Neural progenitor cell (in vitro differentiated cells): ENCODE measurements around the gene OR2A42. TPM values are rescaled to one million over a fixed set of nuclear protein-coding genes. Genes with fewer than 3 reads are reported as not detected.
"Not testable (repeated sequence)": the region's sequence is repeated elsewhere in the genome, so short reads cannot be mapped to it uniquely, and the experiment has no call there.

Experiments
- DNase-seq: peaks from one replicate; pipeline ENCODE4 v3.0.0-alpha.2; 2016; ENCODE audit warnings: low spot score
- H2AFZ ChIP-seq: fragments of 200-600 bp; sonication (generic); replicated peaks from 2 replicates; pipeline ENCODE4 v1.6.1; 2016; ENCODE audit warnings: antibody characterized with exemption
- H3F3A ChIP-seq: fragments of 200-600 bp; sonication (generic); 2 replicates; pipeline ENCODE4 v1.6.1; 2016; ENCODE audit warnings: antibody characterized with exemption, low read depth
- H3K27ac ChIP-seq: fragments of 200-600 bp; sonication (generic); 2 replicates; pipeline ENCODE4 v1.5.1; 2016; ENCODE audit warnings: mild to moderate bottlenecking
- H3K27me3 ChIP-seq: fragments of 200-600 bp; sonication (generic); 2 replicates; pipeline ENCODE4 v1.6.1; 2016; ENCODE audit warnings: mild to moderate bottlenecking, moderate library complexity
- H3K36me3 ChIP-seq: fragments of 200-600 bp; sonication (generic); 2 replicates; pipeline ENCODE4 v1.5.1; 2016
- H3K4me1 ChIP-seq: fragments of 200-600 bp; sonication (generic); 2 replicates; pipeline ENCODE4 v1.6.1; 2016; ENCODE audit warnings: mixed run types
- H3K4me2 ChIP-seq: fragments of 200-600 bp; sonication (generic); 2 replicates; pipeline ENCODE4 v1.6.1; 2016
- H3K4me3 ChIP-seq: fragments of 200-600 bp; sonication (generic); 2 replicates; pipeline ENCODE4 v1.5.1; 2016
- H3K79me2 ChIP-seq: fragments of 200-600 bp; sonication (generic); 2 replicates; pipeline ENCODE4 v1.6.1; 2016; ENCODE audit warnings: low read depth
- H3K9ac ChIP-seq: fragments of 200-600 bp; sonication (generic); 2 replicates; pipeline ENCODE4 v1.6.1; 2016
- H3K9me3 ChIP-seq: fragments of 200-600 bp; sonication (generic); 2 replicates; pipeline ENCODE4 v1.5.1; 2016; ENCODE audit warnings: low read depth
- H4K20me1 ChIP-seq: fragments of 200-600 bp; sonication (generic); 2 replicates; pipeline ENCODE4 v1.6.1; 2016; ENCODE audit warnings: low read depth
- H3K27ac Mint-ChIP-seq: 3 replicates; pipeline ENCODE4 v1.8.0; 2021; ENCODE audit warnings: mixed read lengths
- H3K27me3 Mint-ChIP-seq: 2 replicates; pipeline ENCODE4 v1.8.0; 2022; ENCODE audit warnings: low read depth, mild to moderate bottlenecking, inconsistent platforms, moderate library complexity, mixed read lengths; ENCODE audit not compliant: insufficient read depth
- H3K36me3 Mint-ChIP-seq: 3 replicates; pipeline ENCODE4 v1.8.0; 2021; ENCODE audit warnings: mixed read lengths
- H3K4me1 Mint-ChIP-seq: 3 replicates; pipeline ENCODE4 v1.8.0; 2021; ENCODE audit warnings: mixed read lengths
- H3K4me3 Mint-ChIP-seq: 3 replicates; pipeline ENCODE4 v1.8.0; 2021; ENCODE audit warnings: mild to moderate bottlenecking, moderate library complexity, mixed read lengths
- H3K9me3 Mint-ChIP-seq: 3 replicates; pipeline ENCODE4 v1.8.0; 2020; ENCODE audit warnings: mixed read lengths
- total RNA-seq: library from RNA; depleted of rRNA; stranded (reverse); fragments of >200 nt; gene quantifications from 2 replicates; pipeline ENCODE4 v1.2.3, GENCODE V29; 2015; ENCODE audit warnings: low replicate concordance

The OR2A42 gene
- total RNA-seq, 1 donor from 2014 or later: not detected

GRCh38 chr7:144195212-144195872 lies 44.1 kb downstream of the OR2A42 start, which contains the start of gene ARHGEF35:
ARHGEF35 (minus strand) TSS chr7:144195833; CDS start chr7:144188383, 7,450 bp downstream.
- not testable (repeated sequence) for DNase-seq, H3K36me3 Mint-ChIP-seq, H3K36me3 ChIP-seq, H3K27ac Mint-ChIP-seq, H3K4me1 Mint-ChIP-seq, H3K27me3 ChIP-seq, H3K9me3 Mint-ChIP-seq, H3K4me2 ChIP-seq, H4K20me1 ChIP-seq, H3K27me3 Mint-ChIP-seq, H3K4me3 Mint-ChIP-seq, H3F3A ChIP-seq, H3K27ac ChIP-seq, H3K9ac ChIP-seq, H3K4me1 ChIP-seq, H3K9me3 ChIP-seq, H2AFZ ChIP-seq, H3K79me2 ChIP-seq
- H3K4me3 ChIP-seq: peak within 1 kb of the TSS; percentile 33

- H4K20me1 ChIP-seq, H3K27ac Mint-ChIP-seq, H3K4me2 ChIP-seq, H3K4me3 ChIP-seq, H3K79me2 ChIP-seq, H3K9me3 Mint-ChIP-seq, DNase-seq, H3K36me3 Mint-ChIP-seq, H3K9me3 ChIP-seq, H3K4me1 ChIP-seq, H3K4me3 Mint-ChIP-seq, H3F3A ChIP-seq, H2AFZ ChIP-seq, H3K36me3 ChIP-seq, H3K27ac ChIP-seq, H3K27me3 Mint-ChIP-seq, H3K4me1 Mint-ChIP-seq, H3K9ac ChIP-seq, H3K27me3 ChIP-seq: not testable (repeated sequence)
These were observed 45.0 kb downstream of the OR2A42 start for GRCh38 chr7:144194453-144194852.

- not testable (repeated sequence) for H3K27ac Mint-ChIP-seq, H3K4me1 Mint-ChIP-seq, H3K4me1 ChIP-seq, H3K27me3 ChIP-seq, H3K9ac ChIP-seq, H3K36me3 ChIP-seq, H3K4me2 ChIP-seq, H4K20me1 ChIP-seq, H3K9me3 ChIP-seq, DNase-seq, H2AFZ ChIP-seq, H3K4me3 Mint-ChIP-seq, H3K36me3 Mint-ChIP-seq, H3K79me2 ChIP-seq, H3K9me3 Mint-ChIP-seq, H3F3A ChIP-seq, H3K27me3 Mint-ChIP-seq, H3K4me3 ChIP-seq, H3K27ac ChIP-seq
These were observed 45.6 kb downstream of the OR2A42 start for GRCh38 chr7:144193782-144194181.

GRCh38 chr7:144188578-144189171 lies 50.7 kb downstream of the OR2A42 start:
- H3K27ac ChIP-seq, H3K27me3 ChIP-seq, H2AFZ ChIP-seq, H4K20me1 ChIP-seq, H3K9me3 Mint-ChIP-seq, H3K4me1 Mint-ChIP-seq, H3K4me1 ChIP-seq, H3K27me3 Mint-ChIP-seq, H3K9me3 ChIP-seq, H3K9ac ChIP-seq, H3K4me3 ChIP-seq, H3K36me3 Mint-ChIP-seq, DNase-seq, H3K27ac Mint-ChIP-seq, H3K36me3 ChIP-seq, H3F3A ChIP-seq, H3K4me3 Mint-ChIP-seq, H3K79me2 ChIP-seq, H3K4me2 ChIP-seq: not testable (repeated sequence)

- not testable (repeated sequence) for H3K27me3 ChIP-seq, H3K36me3 Mint-ChIP-seq, H3K4me1 ChIP-seq, DNase-seq, H3K27me3 Mint-ChIP-seq, H3K36me3 ChIP-seq, H3F3A ChIP-seq, H3K27ac Mint-ChIP-seq, H3K9ac ChIP-seq, H3K4me2 ChIP-seq, H2AFZ ChIP-seq, H3K4me3 Mint-ChIP-seq, H3K9me3 Mint-ChIP-seq, H3K79me2 ChIP-seq, H4K20me1 ChIP-seq, H3K9me3 ChIP-seq, H3K4me3 ChIP-seq, H3K27ac ChIP-seq, H3K4me1 Mint-ChIP-seq
These were observed 51.6 kb downstream of the OR2A42 start for GRCh38 chr7:144187848-144188247.

- H3K27me3 ChIP-seq, H3K4me3 ChIP-seq, H3K4me3 Mint-ChIP-seq, H3K4me1 Mint-ChIP-seq, H3K36me3 Mint-ChIP-seq, H2AFZ ChIP-seq, H3K27ac ChIP-seq, H3K36me3 ChIP-seq, H3K4me1 ChIP-seq, H3K79me2 ChIP-seq, H3F3A ChIP-seq, H4K20me1 ChIP-seq, H3K27me3 Mint-ChIP-seq, H3K9ac ChIP-seq, H3K9me3 Mint-ChIP-seq, DNase-seq, H3K27ac Mint-ChIP-seq, H3K9me3 ChIP-seq, H3K4me2 ChIP-seq: not testable (repeated sequence)
These were observed 56.2 kb downstream of the OR2A42 start, which contains the start of gene CTAGE4 for GRCh38 chr7:144183166-144183565. CTAGE4 (plus strand) TSS chr7:144183466; CDS start chr7:144183504, 38 bp downstream.

GRCh38 chr7:144179165-144179479 lies 60.3 kb downstream of the OR2A42 start:
- not testable (repeated sequence) for H3K4me1 Mint-ChIP-seq, H3K36me3 Mint-ChIP-seq, H3K79me2 ChIP-seq, H2AFZ ChIP-seq, H3K27me3 ChIP-seq, H3K4me1 ChIP-seq, H3K27me3 Mint-ChIP-seq, H3K4me2 ChIP-seq, H3K27ac ChIP-seq, H3K9me3 Mint-ChIP-seq, H4K20me1 ChIP-seq, H3K36me3 ChIP-seq, H3K4me3 Mint-ChIP-seq, H3K9me3 ChIP-seq, H3K9ac ChIP-seq, DNase-seq, H3F3A ChIP-seq, H3K27ac Mint-ChIP-seq, H3K4me3 ChIP-seq
